Pancreas (tissue), 10 donors: ENCODE results near the gene MAPK9. TPM values are rescaled to one million over a fixed set of nuclear protein-coding genes. Genes with fewer than 3 reads are reported as not detected.

Experiments used
- ATAC-seq, 4 donors: fragments of 200-7000 bp; cut with Tn5 transposase; one replicate each; pipeline versions ENCODE4 v1.8.0 to v1.9.1; 2020; ENCODE audit warnings: mild to moderate bottlenecking in 4 of 4, moderate library complexity in 4 of 4
- DNase-seq, 6 donors: peaks; one replicate each; pipeline ENCODE4 v3.0.0-alpha.2; 2020
- FAIRE-seq: peaks from 2 replicates; lab custom pipeline; 2012; peaks lifted over from hg19 to GRCh38; lab: Jason Lieb, UNC
- H3K27ac ChIP-seq, 4 donors: fragments of 200-600 bp; sonication (generic); 1 replicate in 3 of 4; 2 replicates in 1 of 4; pipeline versions ENCODE4 v1.5.0 to v1.8.0; 2020
- H3K27me3 ChIP-seq, 4 donors: fragments of 200-600 bp; one replicate each; pipeline ENCODE4 v1.8.0; 2021
- H3K36me3 ChIP-seq, 3 donors: fragments of 200-600 bp; sonication (generic) in 1 of 3; one replicate each; pipeline versions ENCODE4 v1.5.0 to v1.8.0; 2020 to 2021
- H3K4me1 ChIP-seq, 3 donors: fragments of 200-600 bp; one replicate each; pipeline ENCODE4 v1.8.0; 2021
- H3K4me3 ChIP-seq, 4 donors: fragments of 200-600 bp; sonication (generic) in 2 of 4; one replicate each; pipeline versions ENCODE4 v1.5.0 to v1.8.0; 2020 to 2021
- H3K9me3 ChIP-seq, 4 donors: fragments of 200-600 bp; one replicate each; pipeline ENCODE4 v1.8.0; 2021
- WGBS, 2 donors: extraction: QIAGEN DNeasy Blood & Tissue Kit; methylation state at CpG; one replicate each; pipeline ENCODE4 v1.1.7; 2013; 5-methylcytosine and 5-hydroxymethylcytosine counted together
- intact Hi-C, 3 donors: fragments of 100-400 bp; cut with DNase I; formaldehyde crosslinking; loops; one replicate each; pipeline versions ENCODE4 v1.11.1 to v1.14.2; 2022
- polyA plus RNA-seq, 2 donors: library from polyadenylated mRNA; stranded (reverse); fragments of 200-250 nt; gene quantifications; one replicate each; pipeline ENCODE4 v1.2.3, GENCODE V29; 2013
- total RNA-seq, 6 donors: library from RNA; stranded (reverse); fragmentation: NEBNext Ultra II Directional in 4 of 6; extraction: Animal tissue kit (Norgen Biotek cat#: 25700) in 4 of 6; gene quantifications; one replicate each; pipeline versions ENCODE4 v1.2.1 to v1.2.4, GENCODE V29; 2021 to 2023
- TF ChIP-seq, protein P1 (sequence below), 4 donors: fragments of 200-600 bp; sonication (generic) in 3 of 4; IDR thresholded peaks; one replicate each; pipeline versions ENCODE4 v1.5.0 to v1.8.0; 2021; ENCODE audit warnings: antibody characterized with exemption in 4 of 4
- donor health status: healthy with polysubstance abuse.
- donor health status: DM: no; HTN: no; CAD: no; lungs with moderate emphysema.
- donor health status: DM: no; HTN: no; CAD: no.
- donor health status: control.
- donor health status: control.
- donor health status: Bipolar disorder and iron deficiency.
- donor health status: DM: yes; HTN: yes; CAD: no.
- donor health status: DM: no; HTN: no; CAD: no.
- donor health status: DM: no; HTN: no; CAD: no.
- donor health status: DM: yes; HTN: yes; CAD: no.

Gene MAPK9
- total and polyA plus RNA-seq, 8 donors = 10.7 to 40.3 (median 28.9) TPM

DNA sequence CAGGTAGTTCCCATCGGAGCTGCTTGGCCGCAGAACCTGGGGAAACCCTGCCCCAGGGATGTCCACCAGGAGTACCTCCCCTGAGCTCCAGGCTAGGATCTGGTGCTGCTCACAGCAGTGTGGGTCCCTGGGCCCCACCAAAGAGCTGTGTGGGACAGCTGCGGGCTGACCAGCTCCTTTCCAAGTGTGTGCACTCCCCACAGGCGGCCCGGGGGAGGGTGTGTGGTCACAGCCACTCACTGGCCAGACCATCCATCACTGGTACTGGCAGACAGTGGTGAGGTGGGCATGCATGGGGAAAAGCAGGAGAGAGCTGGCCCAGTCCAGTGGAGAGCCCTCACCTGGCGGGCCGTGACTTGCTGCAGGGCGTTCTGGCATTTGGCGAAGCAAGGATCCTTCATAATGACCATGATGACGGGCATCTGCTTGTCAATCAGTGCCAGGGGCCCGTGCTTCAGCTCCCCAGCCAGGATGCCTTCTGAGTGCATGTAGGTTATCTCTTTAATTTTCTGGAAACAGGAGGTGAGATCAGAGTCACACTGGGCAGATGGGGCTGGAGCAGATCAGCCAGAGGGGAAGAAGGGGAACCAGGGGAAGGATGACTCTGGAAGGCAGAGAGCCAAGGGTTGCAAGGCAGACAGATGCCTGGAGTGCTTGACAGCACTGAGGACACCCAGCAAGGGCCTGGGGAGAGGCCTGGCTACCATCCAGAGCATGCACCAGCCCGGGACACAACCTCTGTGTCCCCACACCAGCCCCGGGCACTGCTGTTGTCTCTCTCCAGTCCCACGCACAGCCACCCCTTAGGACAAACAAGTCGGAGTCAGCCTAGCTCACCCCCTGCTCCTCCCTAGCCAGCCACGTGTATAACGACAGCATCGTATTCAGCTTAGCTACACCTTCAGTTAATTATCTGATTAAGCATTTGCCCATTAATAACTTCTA lies 12.8 kb upstream of the MAPK9 start:
- no peak overlapping the region for H3K27ac ChIP-seq
- no peak for ATAC-seq
- peak in 1 of 6 donors; percentile 43 for DNase-seq
- no peaks in the 10 kb centered on the region for H3K9me3 ChIP-seq
- H3K36me3 ChIP-seq = no peaks in the 10 kb centered on the region
- WGBS, 2 donors = 79 to 85% methylated on average over 18 of the region's 18 CpGs
- TF ChIP-seq, protein P1, sequence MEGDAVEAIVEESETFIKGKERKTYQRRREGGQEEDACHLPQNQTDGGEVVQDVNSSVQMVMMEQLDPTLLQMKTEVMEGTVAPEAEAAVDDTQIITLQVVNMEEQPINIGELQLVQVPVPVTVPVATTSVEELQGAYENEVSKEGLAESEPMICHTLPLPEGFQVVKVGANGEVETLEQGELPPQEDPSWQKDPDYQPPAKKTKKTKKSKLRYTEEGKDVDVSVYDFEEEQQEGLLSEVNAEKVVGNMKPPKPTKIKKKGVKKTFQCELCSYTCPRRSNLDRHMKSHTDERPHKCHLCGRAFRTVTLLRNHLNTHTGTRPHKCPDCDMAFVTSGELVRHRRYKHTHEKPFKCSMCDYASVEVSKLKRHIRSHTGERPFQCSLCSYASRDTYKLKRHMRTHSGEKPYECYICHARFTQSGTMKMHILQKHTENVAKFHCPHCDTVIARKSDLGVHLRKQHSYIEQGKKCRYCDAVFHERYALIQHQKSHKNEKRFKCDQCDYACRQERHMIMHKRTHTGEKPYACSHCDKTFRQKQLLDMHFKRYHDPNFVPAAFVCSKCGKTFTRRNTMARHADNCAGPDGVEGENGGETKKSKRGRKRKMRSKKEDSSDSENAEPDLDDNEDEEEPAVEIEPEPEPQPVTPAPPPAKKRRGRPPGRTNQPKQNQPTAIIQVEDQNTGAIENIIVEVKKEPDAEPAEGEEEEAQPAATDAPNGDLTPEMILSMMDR (IDR thresholded peaks at IDR 0.05) = no peak
- FAIRE-seq = no peak
- H3K27me3 ChIP-seq = no peaks in the 10 kb centered on the region
- intact Hi-C loops = no loop called here
- no peaks in the 10 kb centered on the region for H3K4me1 ChIP-seq
- H3K4me3 ChIP-seq = no peak overlapping the region

DNA sequence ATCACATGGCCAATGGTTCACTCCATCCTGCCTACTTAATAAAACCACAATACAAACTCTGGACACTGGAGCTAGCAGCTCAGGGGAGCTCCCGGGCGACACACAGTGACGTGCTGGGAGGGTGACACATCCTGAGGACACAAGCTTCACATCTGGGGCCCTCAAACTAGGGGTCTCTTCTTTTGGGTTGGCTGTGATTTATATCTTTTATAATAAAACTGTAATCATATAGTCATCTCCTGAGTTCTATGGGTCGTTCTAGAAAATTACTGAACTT lies 12.1 kb upstream of the MAPK9 start:
- Histone ChIP-seq H3K4me1 (no peaks in the 10 kb centered on the region), H3K9me3 (no peaks in the 10 kb centered on the region), H3K4me3 (no peak overlapping the region), H3K36me3 (no peaks in the 10 kb centered on the region), H3K27me3 (no peaks in the 10 kb centered on the region), H3K27ac (no peak overlapping the region)
- no peak for DNase-seq
- intact Hi-C loops = no loop called here
- TF ChIP-seq, protein P1 (IDR thresholded peaks at IDR 0.05) = no peak
- ATAC-seq = no peak
- FAIRE-seq = no peak
- 75 to 82% methylated on average over 4 of the region's 4 CpGs for WGBS, 2 donors

DNA sequence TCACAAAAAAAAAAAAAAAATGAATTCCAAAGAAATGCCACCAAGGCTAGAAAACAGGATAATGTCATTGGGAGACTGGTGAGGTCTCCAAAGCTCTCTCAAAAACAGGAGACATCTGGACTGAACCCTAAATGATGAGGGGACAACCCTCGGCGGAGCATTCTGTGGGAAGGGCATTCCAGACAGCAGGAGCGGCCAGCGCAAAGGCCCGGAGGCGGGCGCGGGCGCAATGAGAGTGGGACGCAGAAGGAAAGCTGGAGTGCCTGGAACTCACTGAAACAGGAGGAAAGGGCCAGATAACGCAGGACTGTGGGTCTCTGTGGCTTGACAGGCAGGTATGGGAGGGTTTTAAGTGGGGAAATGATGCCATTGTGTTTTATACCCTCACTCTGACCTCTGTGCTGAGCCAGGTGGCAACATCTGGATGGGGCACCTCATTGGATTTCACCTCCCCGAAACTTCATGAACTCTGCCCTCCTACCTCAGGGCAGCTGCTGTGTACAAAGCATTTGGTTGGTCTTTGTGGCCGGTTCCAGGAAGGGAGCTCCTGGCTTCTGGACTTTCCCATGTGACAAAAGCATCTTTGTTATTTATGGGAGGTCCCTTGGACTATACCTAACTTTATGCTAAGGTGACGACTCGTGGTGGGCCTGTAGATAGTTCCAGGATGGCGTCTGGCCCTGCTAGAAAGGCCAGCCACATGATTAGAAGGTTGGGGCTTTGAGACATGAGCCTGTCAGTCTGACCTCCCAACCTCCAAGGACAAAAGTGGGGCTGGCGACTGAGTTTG lies 11.5 kb upstream of the MAPK9 start:
- ATAC-seq (no peak), DNase-seq (no peak), FAIRE-seq (no peak)
- Histone ChIP-seq H3K27ac (no peak overlapping the region), H3K4me3 (no peak overlapping the region), H3K27me3 (no peaks in the 10 kb centered on the region), H3K4me1 (no peaks in the 10 kb centered on the region), H3K9me3 (no peaks in the 10 kb centered on the region), H3K36me3 (no peaks in the 10 kb centered on the region)
- TF ChIP-seq, protein P1 (IDR thresholded peaks at IDR 0.05) = no peak
- 82 to 87% methylated on average over 17 of the region's 17 CpGs for WGBS, 2 donors
- intact Hi-C loops = no loop called here

DNA sequence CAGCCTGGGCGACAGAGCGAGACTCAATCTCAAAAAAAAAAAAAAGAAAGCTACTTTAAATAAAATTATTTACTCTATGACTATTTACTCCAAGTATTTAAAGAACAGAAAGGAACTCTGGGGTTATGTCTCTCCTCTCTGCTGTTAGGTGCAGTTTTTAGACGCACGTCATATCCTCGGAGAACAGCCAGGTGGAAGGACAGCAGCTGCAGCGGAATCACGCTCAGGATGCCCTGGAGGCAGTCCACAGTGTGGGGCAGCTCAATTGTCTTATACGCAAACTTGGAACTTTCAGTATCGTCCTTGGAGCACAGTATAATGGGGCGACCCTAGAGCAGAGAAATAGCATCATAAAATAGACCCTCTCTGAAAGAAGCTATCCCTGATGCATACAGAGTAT lies 10.4 kb upstream of the MAPK9 start:
- DNase-seq (no peak), ATAC-seq (no peak), FAIRE-seq (no peak)
- Histone ChIP-seq H3K27ac (no peak overlapping the region), H3K4me3 (no peak overlapping the region), H3K9me3 (no peaks in the 10 kb centered on the region), H3K27me3 (no peaks in the 10 kb centered on the region), H3K4me1 (no peaks in the 10 kb centered on the region), H3K36me3 (no peaks in the 10 kb centered on the region)
- TF ChIP-seq, protein P1 (IDR thresholded peaks at IDR 0.05) = no peak
- intact Hi-C loops = no loop called here
- WGBS, 2 donors = 89 to 95% methylated on average over 10 of the region's 10 CpGs
